GM21526 (cell line): ENCODE results near the gene AMER1.

ENCODE experiments used
- ATAC-seq: cut with Tn5 transposase; IDR thresholded peaks from one replicate; pipeline ENCODE4 v1.9.1; 2021; ENCODE audit warnings: moderate library complexity; ENCODE audit not compliant: unreplicated experiment, low FRiP score

The AMER1 gene

DNA sequence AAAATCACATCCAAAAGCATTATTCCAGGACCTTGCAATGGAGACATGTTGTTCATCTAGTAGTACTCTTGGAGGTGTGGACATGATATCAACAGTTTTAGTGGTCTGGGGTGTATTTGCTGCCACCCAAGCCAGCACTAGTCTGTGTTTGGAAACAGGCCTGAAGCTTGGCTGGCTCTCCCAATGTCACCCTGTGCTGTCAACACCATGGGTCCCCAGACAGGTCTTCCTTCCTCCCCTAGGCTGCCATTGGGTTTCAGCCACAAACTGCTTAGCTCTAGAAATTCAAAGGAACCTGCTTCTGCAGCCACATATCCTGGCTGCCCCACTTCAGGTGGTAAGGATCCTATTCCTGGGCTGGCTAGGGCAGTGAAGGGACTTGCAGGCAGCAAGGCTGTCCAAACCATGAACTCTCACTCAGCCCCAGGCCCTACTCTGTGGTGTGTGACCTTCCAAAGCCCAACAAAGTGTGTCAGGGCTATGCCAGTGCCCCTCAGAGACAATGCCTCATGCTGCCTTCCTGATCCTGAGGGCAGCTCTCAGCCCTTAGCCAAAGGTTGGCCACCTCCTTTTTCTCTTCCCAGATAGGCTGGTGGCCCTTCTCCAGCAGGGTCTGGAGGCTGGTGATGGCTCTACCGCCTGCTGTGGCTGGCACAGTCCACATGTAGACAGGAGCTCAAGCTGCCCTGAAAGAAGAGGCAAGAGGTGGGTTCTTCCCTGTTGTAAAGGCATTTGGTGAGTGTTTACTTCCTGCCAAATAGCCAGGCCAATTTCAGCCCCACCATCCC, 18.3 kb downstream of the AMER1 start:
- ATAC-seq = no peak

DNA sequence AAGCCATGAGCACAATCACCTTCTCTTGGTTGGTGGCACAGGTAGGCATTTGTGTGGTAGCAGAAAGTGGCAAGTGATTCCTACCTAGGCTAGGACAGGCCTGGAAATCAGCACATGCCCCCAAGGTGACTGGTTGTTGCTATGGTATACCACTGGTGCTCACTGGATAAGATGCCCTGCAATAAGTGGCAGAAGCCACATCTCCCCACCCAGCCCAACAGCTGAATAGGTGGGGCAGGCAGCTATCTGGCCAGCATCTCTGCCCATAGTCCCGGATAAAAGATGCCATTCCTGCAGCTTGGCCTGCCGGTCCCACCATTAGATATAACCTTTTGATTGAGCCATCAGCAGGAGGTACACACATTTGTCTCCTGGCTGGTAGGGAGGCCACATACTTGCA, 21.1 kb downstream of the AMER1 start:
- no peak for ATAC-seq

GRCh38 chrX:64182208-64182607, 23.3 kb downstream of the AMER1 start:
- no peak for ATAC-seq

DNA sequence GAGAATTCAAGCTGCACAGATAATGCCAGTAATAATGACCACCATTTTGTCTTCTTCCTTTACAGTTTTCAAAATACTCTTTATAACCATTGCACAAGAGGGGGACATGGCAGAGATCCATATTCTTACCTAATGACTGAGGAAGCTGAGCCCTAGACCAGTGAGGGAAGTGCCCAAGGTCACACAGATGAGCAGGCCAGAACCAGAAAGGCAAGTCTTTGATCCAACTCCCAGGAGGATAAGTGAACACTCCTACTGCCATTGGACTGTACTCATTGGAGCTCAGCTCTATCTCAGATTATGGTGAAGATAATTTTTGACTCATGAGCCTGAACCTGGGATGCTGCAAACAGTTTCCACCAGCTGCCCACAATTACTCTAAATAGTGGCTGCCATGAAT, 28.6 kb downstream of the AMER1 start:
- ATAC-seq = no peak

GRCh38 chrX:64169988-64170387, 35.5 kb downstream of the AMER1 start:
- ATAC-seq = no peak

DNA sequence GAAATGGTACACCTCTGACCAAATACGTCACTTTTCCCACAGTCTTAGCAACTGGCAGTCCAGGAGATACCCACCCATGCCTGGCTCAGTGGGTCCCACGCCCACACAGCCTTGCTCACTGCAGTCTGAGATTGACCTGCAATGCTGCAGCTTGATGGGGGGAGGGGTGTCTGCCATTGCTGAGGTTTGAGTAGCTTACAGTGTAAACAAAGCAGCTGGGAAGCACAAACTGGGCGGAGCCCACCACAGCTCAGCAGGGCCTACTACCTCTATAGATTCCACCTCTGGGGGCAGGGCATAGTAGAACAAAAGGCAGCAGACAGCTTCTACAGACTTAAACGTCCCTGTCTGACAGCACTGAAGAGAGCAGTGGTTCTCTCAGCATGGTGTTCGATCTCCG, 52.7 kb downstream of the AMER1 start:
- ATAC-seq = no peak

DNA sequence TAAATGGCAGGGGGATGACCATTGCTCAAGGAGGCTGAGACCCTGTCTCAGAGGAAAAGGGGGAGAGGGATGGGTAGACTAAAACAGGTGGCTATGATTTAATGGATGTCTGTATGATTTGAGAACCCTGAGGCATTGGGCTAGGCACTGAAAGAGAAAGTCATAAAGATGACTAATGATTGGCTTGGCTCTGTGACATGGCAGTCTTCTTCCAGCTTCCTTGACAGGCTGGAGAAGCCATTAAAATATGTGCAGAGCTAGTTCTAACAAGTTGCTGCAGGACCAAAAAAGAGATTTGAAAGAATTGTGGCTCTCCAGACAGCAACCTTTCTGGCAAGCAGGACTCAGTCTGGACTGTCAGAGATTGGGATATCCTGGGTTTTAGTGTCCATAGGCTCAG, 53.6 kb downstream of the AMER1 start:
- no peak for ATAC-seq

- no peak for ATAC-seq
These were observed 54.7 kb downstream of the AMER1 start for GRCh38 chrX:64150775-64151174.
